NCI-H524 treated with DMSO at 0.1 percent for 48 hours (cell line): ENCODE results near the gene TYSND1.
"Not testable (repeated sequence)": the region's sequence is repeated elsewhere in the genome, so short reads cannot be mapped to it uniquely, and the experiment has no call there.

Source experiments
- DNase-seq: peaks from one replicate; lab custom pipeline; 2025; lab: John Stamatoyannopoulos, UW

The TYSND1 gene

DNA sequence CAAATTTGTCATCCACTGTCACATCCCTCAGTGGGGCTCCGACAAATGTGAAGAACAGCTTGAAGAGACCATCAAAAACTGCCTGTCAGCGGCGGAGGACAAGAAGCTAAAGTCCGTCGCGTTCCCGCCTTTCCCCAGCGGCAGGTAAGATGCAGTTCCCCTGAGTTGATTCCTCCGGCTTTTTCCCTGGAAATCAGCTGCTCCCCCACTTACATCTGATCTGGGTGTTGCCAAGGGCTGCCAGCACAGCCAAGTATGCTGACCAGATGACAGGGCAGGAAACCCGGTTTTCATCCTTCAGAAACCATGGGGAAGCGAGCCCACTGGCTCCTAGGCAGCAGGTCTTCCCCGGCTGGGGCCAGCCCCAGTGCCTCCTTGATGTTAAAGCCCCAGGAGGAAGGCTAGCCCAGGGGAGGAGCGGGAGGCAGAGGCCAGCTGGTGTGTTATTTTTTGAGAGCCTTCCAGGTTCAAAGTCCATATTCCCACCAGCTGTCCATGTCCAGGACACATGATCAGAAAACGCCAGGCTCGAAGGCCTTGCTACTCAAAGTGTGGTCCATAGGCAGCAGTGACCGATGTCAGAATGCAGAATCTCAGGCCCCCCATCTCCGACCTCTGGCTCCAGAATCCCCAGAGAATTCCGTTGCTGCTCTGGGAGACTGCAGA is 37.3 kb downstream of the TYSND1 start:
- no peak for DNase-seq

DNA sequence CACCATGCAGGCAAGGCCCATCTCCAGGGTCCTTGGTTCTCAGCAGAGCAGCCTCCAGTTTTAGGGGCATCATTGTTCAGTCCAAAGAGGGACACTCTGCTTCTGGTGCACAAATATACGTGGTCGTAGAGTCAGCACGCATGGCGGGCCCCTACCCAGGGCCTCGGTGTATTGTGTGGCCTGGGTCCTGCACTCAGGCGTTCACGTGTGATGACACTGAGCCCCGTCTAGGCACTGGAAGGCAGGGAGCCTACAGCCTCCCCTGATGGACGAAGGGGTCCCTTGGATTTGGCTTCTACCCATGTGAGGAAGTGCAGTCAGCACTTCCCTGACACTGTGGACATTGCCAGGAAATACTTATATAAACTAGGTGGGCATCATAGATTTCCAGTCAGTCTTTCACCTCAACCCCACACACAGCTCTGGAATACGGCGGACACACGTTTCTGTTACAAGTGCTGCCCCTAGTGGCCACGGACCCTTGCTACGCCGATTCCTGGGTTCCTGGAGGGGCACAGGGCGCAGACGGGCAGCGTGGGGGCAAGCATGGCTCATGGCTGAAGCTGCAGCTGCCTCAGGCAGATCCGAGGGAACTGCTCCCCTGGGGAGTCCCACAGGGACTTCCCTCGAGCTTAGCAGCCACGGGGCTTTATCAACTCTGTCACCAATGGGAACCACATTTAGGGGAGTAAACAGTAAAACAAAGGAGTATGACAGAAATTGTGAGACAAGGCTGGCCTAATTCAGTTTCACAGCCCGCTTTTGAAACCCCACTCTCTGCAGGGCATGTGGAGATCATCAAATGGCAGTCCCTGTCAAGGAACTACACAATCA is 39.3 kb downstream of the TYSND1 start:
- no peak for DNase-seq

DNA sequence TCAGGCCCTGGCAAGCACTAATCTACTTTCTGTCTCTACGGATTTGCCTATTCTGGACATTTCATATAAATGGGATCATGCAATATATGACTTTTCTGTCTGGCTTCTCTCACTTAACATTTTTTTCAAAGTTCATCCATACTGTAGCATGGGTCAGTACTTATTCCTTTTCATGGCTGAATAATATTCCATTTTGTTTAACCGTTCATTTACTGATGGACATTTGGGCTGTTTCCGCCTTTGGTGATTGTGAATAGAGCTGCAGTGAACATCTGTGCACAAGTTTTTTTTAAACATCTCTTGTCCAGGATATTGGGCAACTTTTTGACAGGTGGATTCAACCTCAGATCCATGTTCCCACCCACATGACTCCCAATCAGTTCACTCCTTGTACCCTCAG is 44.8 kb downstream of the TYSND1 start:
- no peak for DNase-seq

DNA sequence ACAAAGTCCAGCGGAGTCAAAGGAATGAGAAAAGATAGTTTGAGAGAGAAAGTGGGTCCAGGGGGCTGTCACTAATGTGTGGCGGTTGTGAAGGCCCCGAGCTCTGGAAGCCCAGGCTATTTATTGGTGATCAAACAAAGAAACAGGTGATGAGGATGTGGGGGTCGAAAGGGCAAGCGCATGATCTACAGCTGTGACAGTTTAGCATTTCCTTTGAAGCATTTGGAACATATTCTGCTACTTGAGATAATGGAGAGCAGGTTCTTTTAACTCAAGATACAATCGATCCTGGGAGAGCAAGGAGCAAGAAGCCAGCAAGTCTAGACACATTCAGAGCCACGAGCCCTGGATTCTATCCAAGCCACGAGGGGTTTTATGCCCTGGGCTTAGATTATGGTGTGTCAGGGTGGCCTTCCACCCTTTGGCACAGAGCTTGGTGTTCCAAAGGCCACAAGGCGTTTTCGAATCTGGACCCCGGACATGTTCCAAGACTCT is 45.4 kb downstream of the TYSND1 start:
- DNase-seq: not testable (repeated sequence)

DNA sequence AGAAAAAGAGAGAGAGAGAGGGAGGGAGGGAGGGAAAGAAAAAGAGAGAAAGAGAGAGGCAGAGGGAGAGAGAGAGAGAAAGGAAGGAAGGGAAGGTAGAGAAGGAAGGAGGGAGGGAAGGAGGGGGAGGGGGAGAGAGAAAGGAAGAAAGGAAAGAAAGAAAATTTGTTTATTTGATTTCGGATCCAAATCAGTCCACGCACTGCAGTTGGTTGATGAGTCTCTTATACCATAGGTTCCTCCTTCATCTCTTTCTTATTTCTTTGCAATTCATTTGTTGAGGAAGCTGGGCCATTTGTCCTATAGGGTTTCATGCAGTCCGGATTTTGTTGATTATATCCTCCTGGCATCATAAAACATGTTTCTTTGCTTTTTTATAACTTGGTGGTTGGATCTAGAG is 48.2 kb downstream of the TYSND1 start:
- DNase-seq: no peak

DNA sequence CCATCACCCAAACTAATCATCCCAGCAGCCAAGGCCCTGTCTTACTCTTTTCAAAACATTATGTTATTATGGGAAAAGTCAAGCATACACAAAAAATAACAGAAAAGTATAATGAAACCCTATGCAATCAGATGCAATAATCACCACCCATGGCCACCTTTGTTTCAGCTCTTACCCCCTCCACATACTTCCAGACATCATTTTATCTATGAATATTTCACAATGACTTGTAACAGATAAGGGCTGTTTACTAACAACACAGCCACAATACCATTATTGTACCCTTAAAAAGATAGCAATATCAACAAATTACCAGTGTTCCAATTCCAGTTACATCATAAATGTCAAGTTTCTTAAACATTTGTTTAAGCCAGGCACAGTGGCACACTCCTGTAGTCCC is 49.0 kb downstream of the TYSND1 start:
- DNase-seq: no peak

DNA sequence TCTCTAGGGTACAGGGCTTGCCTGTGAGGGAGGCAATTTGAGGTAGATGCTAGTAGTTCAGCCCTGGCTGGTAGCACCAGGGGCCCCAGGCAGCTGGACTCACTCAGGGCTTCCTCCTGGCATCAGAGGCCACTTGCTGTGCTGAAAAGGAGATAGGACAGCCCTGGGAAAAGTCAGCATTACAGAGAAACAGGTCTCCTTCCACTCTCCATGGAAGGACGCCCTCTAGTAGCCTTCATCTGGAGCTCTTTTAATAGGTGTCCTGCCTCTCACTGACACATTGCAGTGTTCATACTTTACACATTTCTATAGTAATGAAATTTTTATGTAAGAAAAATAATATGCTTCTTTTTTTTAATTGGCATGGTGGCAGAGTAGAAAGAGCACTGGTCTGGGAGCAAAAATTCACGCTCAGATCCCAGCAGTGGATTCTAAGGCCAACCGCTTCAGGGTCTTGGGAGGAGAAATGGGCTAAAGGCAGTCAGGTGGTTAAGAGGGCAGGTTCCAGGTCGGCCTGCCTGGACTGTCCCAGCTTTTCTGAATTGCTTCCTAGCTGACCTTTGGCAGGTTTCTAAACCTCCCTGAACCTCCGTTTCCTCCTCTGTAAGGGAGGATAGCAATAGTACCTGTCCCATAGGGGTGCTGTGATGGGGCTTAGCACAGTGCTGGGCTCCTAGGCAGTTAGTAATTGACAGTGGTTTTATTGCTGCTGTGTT is 49.6 kb downstream of the TYSND1 start:
- DNase-seq: no peak

DNA sequence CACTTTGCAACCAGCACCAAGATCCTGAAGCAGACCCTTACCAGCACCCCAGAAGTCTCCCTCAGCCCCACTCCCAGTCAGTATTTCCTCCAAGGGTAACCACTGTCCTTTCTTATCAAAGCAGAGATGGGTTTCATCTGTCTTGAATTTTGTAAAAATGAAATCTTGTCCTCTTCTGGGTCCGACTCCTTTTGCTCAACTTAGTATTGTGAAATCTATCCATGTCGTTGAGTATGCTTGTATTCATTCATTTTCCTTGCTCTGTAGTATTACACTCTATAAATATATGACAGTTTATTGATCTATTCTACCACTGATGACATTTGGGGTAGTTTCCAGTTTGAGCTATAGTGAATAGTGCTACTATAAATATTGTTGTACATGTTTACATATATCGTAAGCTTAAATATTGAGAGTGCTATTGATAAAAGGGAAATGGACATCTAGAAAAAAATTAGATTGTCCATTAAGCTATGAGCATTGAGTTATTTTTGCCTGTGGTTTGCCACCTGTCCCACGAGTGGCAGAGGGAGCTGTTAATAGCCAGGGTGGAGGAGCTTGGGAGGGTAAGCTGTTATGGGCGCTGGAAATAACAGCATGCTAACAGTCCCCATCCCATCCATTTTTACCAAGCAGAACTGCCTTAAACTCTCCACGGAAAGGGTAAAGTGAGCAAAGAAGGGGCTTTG is 50.3 kb downstream of the TYSND1 start:
- no peak for DNase-seq

DNA sequence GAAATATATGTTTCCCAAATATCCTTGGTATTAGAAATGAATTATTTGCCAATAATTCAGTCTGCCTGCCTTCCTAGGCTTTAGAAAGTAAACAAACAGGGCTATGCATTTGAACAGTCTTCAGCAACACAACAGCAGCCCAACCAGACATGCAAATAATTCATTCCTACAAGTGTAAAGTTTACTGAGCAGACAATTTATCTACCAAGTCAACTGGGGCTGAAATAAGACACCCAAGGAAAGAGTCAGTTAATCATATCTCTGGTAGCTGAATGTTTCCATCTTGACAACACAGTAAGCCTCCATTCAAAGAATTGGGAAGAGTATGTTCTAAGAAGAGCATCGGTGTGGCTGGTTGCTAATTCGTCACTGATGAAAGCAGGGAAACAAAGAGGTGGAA is 52.2 kb downstream of the TYSND1 start:
- no peak for DNase-seq

DNA sequence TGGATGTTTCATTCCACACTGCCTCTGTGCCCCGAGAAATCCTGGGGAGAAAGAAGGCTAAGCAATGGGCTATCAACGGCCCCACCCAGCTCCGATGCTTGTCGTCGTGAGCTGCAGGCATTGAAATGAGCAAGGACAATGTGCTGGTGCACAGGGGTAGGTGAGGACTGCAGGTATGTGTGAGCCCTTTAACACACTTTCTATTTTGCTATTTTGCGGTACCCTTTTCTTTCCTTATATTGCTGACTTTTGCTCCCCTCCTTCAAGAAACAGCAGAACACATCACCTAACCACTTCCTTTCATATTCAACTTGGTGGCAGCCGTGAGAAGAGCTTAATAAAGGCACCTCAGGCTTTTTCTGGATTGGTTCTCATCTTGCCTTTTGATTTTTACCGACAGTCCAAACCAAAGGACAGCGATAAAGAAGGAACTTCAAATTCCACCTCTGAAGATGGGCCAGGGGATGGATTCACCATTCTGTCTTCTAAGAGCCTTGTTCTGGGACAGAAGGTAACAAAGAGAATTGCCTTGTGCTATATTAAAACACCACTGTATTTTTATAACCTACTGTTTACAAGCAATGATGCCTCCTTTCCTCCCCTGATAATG is 53.1 kb downstream of the TYSND1 start:
- DNase-seq: no peak

DNA sequence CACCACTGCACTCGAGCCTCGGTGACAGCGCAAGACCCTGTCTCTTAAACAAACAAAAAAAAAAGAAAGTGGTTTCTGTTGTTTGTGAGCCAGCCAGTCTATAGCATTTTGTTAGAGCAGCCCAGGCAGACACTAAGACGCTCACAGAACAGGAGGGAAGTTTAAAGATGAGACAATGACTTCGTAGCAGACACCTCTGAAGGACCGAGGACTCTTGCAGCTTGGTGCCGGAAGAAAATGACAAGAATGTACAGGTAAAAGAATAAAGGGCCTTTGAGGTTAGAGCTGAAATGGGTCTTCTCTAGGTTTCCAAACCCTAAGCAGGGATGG is 54.1 kb downstream of the TYSND1 start:
- DNase-seq: no peak

DNA sequence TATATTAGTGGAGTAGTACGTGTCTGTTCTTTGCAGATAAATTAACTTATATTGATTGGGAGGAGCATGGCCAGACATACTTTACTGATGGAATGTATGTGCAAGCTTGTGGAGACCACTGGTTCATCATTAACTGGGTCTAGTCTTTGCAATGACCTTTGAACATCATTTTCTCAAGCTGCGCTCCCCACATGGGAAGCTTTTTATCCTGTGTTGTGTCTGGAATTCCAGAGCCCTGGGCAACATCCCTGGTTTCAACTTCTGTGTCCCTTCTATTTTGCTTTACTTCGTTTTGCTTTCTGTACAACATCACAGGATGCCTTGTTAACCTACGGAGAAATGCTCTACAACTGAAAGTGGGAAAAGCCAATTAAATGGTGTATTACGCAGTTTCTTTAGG is 55.5 kb downstream of the TYSND1 start:
- no peak for DNase-seq

DNA sequence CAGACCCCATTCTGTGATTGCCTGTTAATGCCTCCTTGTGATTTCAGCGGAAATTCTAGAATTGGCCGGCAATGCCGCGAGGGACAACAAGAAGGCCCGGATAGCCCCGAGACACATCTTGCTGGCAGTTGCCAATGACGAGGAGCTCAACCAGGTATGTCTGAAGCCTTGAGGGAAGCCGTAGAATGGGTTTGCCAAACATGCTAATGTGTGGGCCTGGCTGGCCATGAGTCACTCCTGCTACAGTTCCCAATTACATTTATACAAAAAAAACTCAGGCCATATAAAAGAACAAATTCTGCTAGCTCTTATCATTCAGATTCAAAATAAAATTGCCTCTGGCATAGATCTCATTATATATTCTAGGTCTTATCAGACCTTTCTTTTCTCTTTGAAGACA is 56.5 kb downstream of the TYSND1 start:
- DNase-seq: no peak

DNA sequence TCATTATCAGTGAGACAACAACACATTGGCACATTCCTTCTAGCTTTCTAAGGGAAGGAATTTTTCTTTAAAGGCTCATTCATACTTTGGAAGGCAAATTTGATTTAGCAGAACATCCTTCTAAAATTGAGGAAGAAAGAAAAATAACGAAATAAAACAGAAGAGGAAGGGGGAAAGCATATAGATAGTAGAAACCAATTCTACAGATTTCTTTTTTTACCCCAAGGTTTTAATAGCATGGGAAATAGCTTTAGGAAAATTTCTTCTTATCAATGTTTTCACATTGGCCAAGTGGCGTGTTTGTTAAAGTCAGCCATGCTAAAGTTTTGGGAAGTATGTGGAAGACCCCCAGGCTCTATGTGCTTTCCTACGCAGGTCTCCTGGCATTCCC is 58.2 kb downstream of the TYSND1 start:
- no peak for DNase-seq
